H1 (cell line): ENCODE measurements around the gene UGT1A8. TPM values are rescaled to one million over a fixed set of nuclear protein-coding genes. Genes with fewer than 3 reads are reported as not detected.

Experiments used
- CTCF ChIA-PET: fragments of 300-600 bp; sonication (Branson Sonifier 250); formaldehyde crosslinking; loops from one replicate; lab custom pipeline; 2021; ENCODE audit not compliant: partially characterized antibody; lab: Charles Lee
- POLR2A ChIA-PET: fragments of 300-600 bp; sonication (Branson Sonifier 250); formaldehyde crosslinking; loops from one replicate; lab custom pipeline; 2021; ENCODE audit warnings: inconsistent platforms; ENCODE audit not compliant: partially characterized antibody; lab: Charles Lee
- DNase-seq, 2 experiments: peaks; one replicate each; pipeline versions ENCODE4 v3.0.0 to v3.0.0-alpha.2; 2010 to 2022; ENCODE audit warnings: low spot score in 2 of 2, low read depth in 1 of 2, mixed read lengths in 1 of 2
- FAIRE-seq: peaks from 2 replicates; lab custom pipeline; 2011; peaks lifted over from hg19 to GRCh38; lab: Jason Lieb, UNC
- H2AFZ ChIP-seq: 2 replicates; pipeline ENCODE4 v1.8.1; 2012; ENCODE audit warnings: low read length, inconsistent platforms
- H2AK5ac ChIP-seq: 2 replicates; pipeline ENCODE4 v1.6.1; 2013; ENCODE audit warnings: low read depth, low read length
- H2BK120ac ChIP-seq: replicated peaks from 2 replicates; pipeline ENCODE3; 2013; ENCODE audit warnings: low read depth, low read length, inconsistent platforms
- H2BK12ac ChIP-seq: 2 replicates; pipeline ENCODE4 v1.6.1; 2013; ENCODE audit warnings: low read depth, low read length
- H2BK15ac ChIP-seq: 2 replicates; pipeline ENCODE4 v1.6.1; 2013; ENCODE audit warnings: low read length
- H2BK20ac ChIP-seq: 2 replicates; pipeline ENCODE4 v1.6.1; 2013; ENCODE audit warnings: low read length
- H2BK5ac ChIP-seq: 2 replicates; pipeline ENCODE4 v1.6.1; 2013; ENCODE audit warnings: low read depth, low read length
- H3K14ac ChIP-seq: 2 replicates; pipeline ENCODE4 v1.6.1; 2013; ENCODE audit warnings: inconsistent platforms; ENCODE audit not compliant: insufficient read length
- H3K18ac ChIP-seq: 2 replicates; pipeline ENCODE4 v1.6.1; 2013; ENCODE audit warnings: low read length; ENCODE audit errors: extremely low read depth
- H3K23ac ChIP-seq: 2 replicates; pipeline ENCODE4 v1.6.1; 2013; ENCODE audit warnings: inconsistent platforms; ENCODE audit not compliant: insufficient read length
- H3K23me2 ChIP-seq: 2 replicates; pipeline ENCODE4 v1.6.1; 2013; ENCODE audit warnings: low read depth, low read length
- H3K27ac ChIP-seq: 2 replicates; pipeline ENCODE4 v1.6.1; 2011; ENCODE audit warnings: low read depth, low read length, inconsistent platforms
- H3K27me3 ChIP-seq, 4 experiments: replicated peaks in 1 of 4; 1 replicate in 1 of 4; 2 replicates in 3 of 4; pipeline versions ENCODE4 v1.6.1 to v1.8.1; 2011 to 2013; ENCODE audit warnings: low read length in 3 of 4, mild to moderate bottlenecking in 3 of 4, inconsistent platforms in 2 of 4, mixed read lengths in 2 of 4, moderate library complexity in 1 of 4; ENCODE audit not compliant: control insufficient read depth in 3 of 4, insufficient read depth in 3 of 4; ENCODE audit errors: extremely low read depth in 1 of 4
- H3K36me3 ChIP-seq, 4 experiments: 2 replicates each; pipeline versions ENCODE4 v1.6.1 to v1.8.1; 2011 to 2013; ENCODE audit warnings: mild to moderate bottlenecking in 4 of 4, low read length in 3 of 4, moderate library complexity in 2 of 4, control low read depth in 1 of 4, inconsistent platforms in 1 of 4; ENCODE audit not compliant: insufficient read depth in 4 of 4, control insufficient read depth in 2 of 4
- H3K4ac ChIP-seq: replicated peaks from 2 replicates; pipeline ENCODE3; 2013; ENCODE audit warnings: low read length, low read depth, mixed read lengths, inconsistent platforms; ENCODE audit not compliant: insufficient read length
- H3K4me1 ChIP-seq, 4 experiments: replicated peaks in 1 of 4; 1 replicate in 1 of 4; 2 replicates in 3 of 4; pipeline versions ENCODE4 v1.6.1 to v1.8.1; 2011 to 2013; ENCODE audit warnings: low read length in 3 of 4, inconsistent platforms in 2 of 4, mixed read lengths in 1 of 4; ENCODE audit not compliant: insufficient read depth in 4 of 4, control insufficient read depth in 3 of 4
- H3K4me2 ChIP-seq, 2 experiments: 2 replicates each; pipeline versions ENCODE4 v1.6.1 to v1.8.1; 2011 to 2013; ENCODE audit warnings: low read depth in 2 of 2, low read length in 2 of 2, control low read depth in 1 of 2, inconsistent platforms in 1 of 2, mild to moderate bottlenecking in 1 of 2; ENCODE audit not compliant: insufficient read depth in 1 of 2
- H3K4me3 ChIP-seq, 4 experiments: fragments of 200-600, 300-600 bp in 1 of 4; sonication (generic), shearing (Covaris generic), sonication (Bioruptor Twin) in 1 of 4; 2 replicates each; pipeline versions ENCODE4 v1.5.1 to v1.8.1; 2011 to 2016; ENCODE audit warnings: low read length in 4 of 4, low read depth in 3 of 4, control low read depth in 2 of 4, inconsistent platforms in 2 of 4, mild to moderate bottlenecking in 2 of 4, mixed read lengths in 1 of 4, moderate library complexity in 1 of 4; ENCODE audit not compliant: insufficient read depth in 2 of 4; ENCODE audit errors: extremely low read depth in 1 of 4
- H3K56ac ChIP-seq: replicated peaks from 2 replicates; pipeline ENCODE3; 2013; ENCODE audit warnings: low read depth, mild to moderate bottlenecking, mixed read lengths, low read length, inconsistent platforms; ENCODE audit not compliant: insufficient read length
- H3K79me1 ChIP-seq: 2 replicates; pipeline ENCODE4 v1.6.1; 2013; ENCODE audit warnings: low read depth, low read length, control low read depth
- H3K79me2 ChIP-seq, 2 experiments: 2 replicates each; pipeline versions ENCODE4 v1.6.1 to v1.8.1; 2012 to 2013; ENCODE audit warnings: low read length in 2 of 2, mild to moderate bottlenecking in 2 of 2, inconsistent platforms in 1 of 2; ENCODE audit not compliant: insufficient read depth in 2 of 2, control insufficient read depth in 1 of 2
- H3K9ac ChIP-seq, 4 experiments: replicated peaks in 1 of 4; 1 replicate in 1 of 4; 2 replicates in 3 of 4; pipeline versions ENCODE4 v1.6.1 to v1.8.1; 2011 to 2013; ENCODE audit warnings: low read depth in 3 of 4, low read length in 3 of 4, control low read depth in 2 of 4, mild to moderate bottlenecking in 2 of 4, moderate library complexity in 2 of 4, inconsistent platforms in 1 of 4; ENCODE audit errors: extremely low read depth in 1 of 4
- H3K9me3 ChIP-seq, 2 experiments: 2 replicates each; pipeline versions ENCODE4 v1.6.1 to v1.8.1; 2012 to 2013; ENCODE audit warnings: mild to moderate bottlenecking in 2 of 2, moderate library complexity in 2 of 2, control low read depth in 1 of 2, inconsistent platforms in 1 of 2, low read depth in 1 of 2, low read length in 1 of 2, mixed read lengths in 1 of 2; ENCODE audit not compliant: insufficient read depth in 2 of 2
- H4K20me1 ChIP-seq, 2 experiments: replicated peaks in 1 of 2; 2 replicates each; pipeline versions ENCODE3 to v1.8.1; 2011 to 2013; ENCODE audit warnings: inconsistent platforms in 2 of 2, low read length in 2 of 2, mild to moderate bottlenecking in 1 of 2; ENCODE audit not compliant: insufficient read depth in 2 of 2, control insufficient read depth in 1 of 2
- H4K5ac ChIP-seq: 2 replicates; pipeline ENCODE4 v1.6.1; 2013; ENCODE audit warnings: low read length, low read depth, mixed read lengths, inconsistent platforms; ENCODE audit not compliant: insufficient read length
- H4K8ac ChIP-seq: 2 replicates; pipeline ENCODE4 v1.8.0; 2013; ENCODE audit warnings: mild to moderate bottlenecking, moderate library complexity, low read length, inconsistent platforms; ENCODE audit not compliant: insufficient read depth; ENCODE audit errors: extremely low read depth
- H4K91ac ChIP-seq: replicated peaks from 2 replicates; pipeline ENCODE3; 2013; ENCODE audit warnings: low read length, mixed read lengths, inconsistent platforms; ENCODE audit not compliant: insufficient read length
- CREB1 ChIP-seq: IDR thresholded peaks from 2 replicates; pipeline ENCODE4 v1.6.1; 2012; ENCODE audit warnings: inconsistent platforms
- CTCF ChIP-seq, 3 experiments: IDR thresholded peaks; 1 replicate in 2 of 3; 2 replicates in 1 of 3; pipeline versions ENCODE4 v1.5.1 to v1.6.1; 2011; ENCODE audit warnings: low read length in 3 of 3, mild to moderate bottlenecking in 3 of 3, inconsistent platforms in 2 of 3, low read depth in 1 of 3, moderate library complexity in 1 of 3; ENCODE audit not compliant: insufficient read depth in 1 of 3; ENCODE audit errors: control extremely low read depth in 1 of 3
- RAD21 ChIP-seq, 2 experiments: IDR thresholded peaks in 1 of 2; conservative IDR thresholded peaks in 1 of 2; 2 replicates each; pipeline ENCODE4 v1.6.1; 2011; ENCODE audit warnings: low read depth in 2 of 2, low read length in 2 of 2, improper control_type of control experiment in 1 of 2, inconsistent platforms in 1 of 2, mild to moderate bottlenecking in 1 of 2, moderate library complexity in 1 of 2
- RBBP5 ChIP-seq: IDR thresholded peaks from 2 replicates; pipeline ENCODE4 v1.7.1; 2012; ENCODE audit warnings: low read depth, mild to moderate bottlenecking, inconsistent platforms, low read length, moderate library complexity, borderline replicate concordance
- TEAD4 ChIP-seq: IDR thresholded peaks from 2 replicates; pipeline ENCODE4 v1.6.1; 2012; ENCODE audit warnings: low read depth, low read length, inconsistent platforms, mixed read lengths
- YY1 ChIP-seq: IDR thresholded peaks from 2 replicates; pipeline ENCODE4 v1.6.1; 2011; ENCODE audit warnings: low read depth, mild to moderate bottlenecking, low read length
- WGBS, 2 experiments: shearing (Covaris generic) in 1 of 2; methylation state at CpG; one replicate each; pipeline versions ENCODE4 v1.1.6 to v1.1.7; 2013 to 2015; ENCODE audit warnings: low lambda C conversion rate in 2 of 2, mixed read lengths in 2 of 2, inconsistent platforms in 1 of 2, low coverage in 1 of 2, missing lambda C conversion rate in 1 of 2; ENCODE audit not compliant: insufficient replicate concordance in 2 of 2, insufficient coverage in 1 of 2, insufficient read length in 1 of 2; ENCODE audit errors: extremely low coverage in 1 of 2, missing lambda C conversion rate in 1 of 2; 5-methylcytosine and 5-hydroxymethylcytosine counted together
- polyA plus RNA-seq, 7 experiments: library from polyadenylated mRNA; depleted of rRNA in 3 of 7; stranded (reverse) in 5 of 7; unstranded in 2 of 7; fragments of >200 nt in 5 of 7; fragments of 200-250 nt in 2 of 7; gene quantifications; 1 replicate in 5 of 7; 2 replicates in 1 of 7; 4 replicates in 1 of 7; pipeline versions ENCODE4 v1.2.1 to v1.2.3, GENCODE V29; 2011 to 2013; ENCODE audit warnings: missing spikeins in 2 of 7, mixed read lengths in 2 of 7
- total RNA-seq: library from RNA; stranded (reverse); fragmentation: NEBNext Ultra II Directional; extraction: Animal tissue kit (Norgen Biotek cat#: 25700); gene quantifications from 2 replicates; pipeline ENCODE4 v1.2.1, GENCODE V29; 2021

The UGT1A8 gene
- total and polyA plus RNA-seq, 2 of the 8 experiments (the other 6 are each of a cell fraction or from before 2014, with no cell fraction given) = not detected

GRCh38 chr2:233711312-233712008 is 94.0 kb downstream of the UGT1A8 start:
- H4K5ac ChIP-seq = no peak overlapping the region
- H3K36me3 ChIP-seq = no peaks in the 10 kb centered on the region
- H3K4ac ChIP-seq = no peak overlapping the region
- H3K9ac ChIP-seq = no peak overlapping the region
- H3K27ac ChIP-seq = no peak overlapping the region
- peaks cover 0 to 1% (median 0%) of the 10 kb centered on the region in 4 experiments; a peak in 1 of 7 replicates for H3K27me3 ChIP-seq
- no peak overlapping the region for H2BK15ac ChIP-seq
- 54% methylated on average over 11 of the region's 11 CpGs; no CpG with 5 or more reads in 1 of the 2 experiments for WGBS, 2 experiments
- H3K79me1 ChIP-seq = no peaks in the 10 kb centered on the region
- no peak overlapping the region for H3K18ac ChIP-seq
- no peak overlapping the region for H3K56ac ChIP-seq
- H2BK120ac ChIP-seq = no peak overlapping the region
- no peak overlapping the region for H2BK12ac ChIP-seq
- DNase-seq (peak; percentile 50 to 91), FAIRE-seq (peak; percentile 75)
- H3K9me3 ChIP-seq = no peaks in the 10 kb centered on the region
- H3K4me2 ChIP-seq = no peak overlapping the region
- H3K23ac ChIP-seq = no peak overlapping the region
- 0 out of 2 replicates have a peak overlapping the region, but pooled peaks have one; percentile 8 for H4K8ac ChIP-seq
- H4K91ac ChIP-seq = no peak overlapping the region
- H4K20me1 ChIP-seq = no peaks in the 10 kb centered on the region
- no peak overlapping the region for H3K4me3 ChIP-seq
- H3K23me2 ChIP-seq = no peaks in the 10 kb centered on the region
- H3K4me1 ChIP-seq = no peaks in the 10 kb centered on the region
- no peak overlapping the region for H2AK5ac ChIP-seq
- ChIA-PET CTCF (interaction anchor here (0.6 to 3.2 kb wide), 22 partner anchors 13 to 283 kb away, joined by 3 to 19 read pairs (median 4); partner anchors contain the start of gene UGT1A3), POLR2A (no interaction called here)
- H2AFZ ChIP-seq = peak overlapping the region; percentile 94; the same call in 1 of the 2 replicates
- TF ChIP-seq CREB1 (peak; percentile 13; the same call in 1 of the 2 replicates), CTCF (IDR thresholded peaks at IDR 0.05; ENCODE audit: control extremely low read depth in 1 of 3, insufficient read depth in 1 of 3, low read depth in 1 of 3, low read length in 3 of 3) (peak; percentile 83 to 91 (median 90)), RBBP5 (no peak), YY1 (peak; percentile 39; the same call in 1 of the 2 replicates), TEAD4 (peak; percentile 12; the same call in 1 of the 2 replicates), RAD21 (IDR thresholded peaks at IDR 0.05 in 1 of 2, conservative IDR thresholded peaks at IDR 0.05 in 1 of 2; ENCODE audit: low read depth in 2 of 2, low read length in 2 of 2) (peak; percentile 85 to 87)
- no peaks in the 10 kb centered on the region for H3K79me2 ChIP-seq
- no peak overlapping the region for H2BK20ac ChIP-seq
- no peak overlapping the region for H2BK5ac ChIP-seq
- H3K14ac ChIP-seq = no peak overlapping the region
